ENCODE results near the gene GALNT10. TPM values are rescaled to one million over a fixed set of nuclear protein-coding genes. Genes with fewer than 3 reads are reported as not detected.

Gene GALNT10
- polyA plus RNA-seq, 3 donors, result 25.9 to 29.1 (median 27.5) TPM

DNA sequence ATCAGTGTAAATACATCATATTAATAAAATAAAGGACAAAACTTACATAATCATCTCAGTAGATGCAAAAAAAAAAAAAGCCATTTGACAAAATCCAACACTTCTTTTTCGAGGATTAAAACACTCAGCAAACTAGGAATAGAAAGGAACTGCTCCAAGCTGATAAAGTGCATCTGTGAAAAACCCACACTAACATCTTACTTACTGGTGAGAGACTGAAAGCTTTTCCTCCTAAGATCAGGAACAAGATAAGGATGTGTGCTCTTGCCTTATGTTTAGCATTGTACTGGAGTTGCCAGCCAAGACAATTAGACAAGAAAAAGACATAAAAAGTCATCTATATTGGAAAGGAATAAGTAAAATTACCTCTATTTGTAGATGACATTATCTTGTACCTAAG lies 135.0 kb downstream of the GALNT10 start:
- no peak for DNase-seq (ENCODE audit: extremely low read depth in 1 of 11, low read depth in 9 of 11, low spot score in 4 of 11)

DNA sequence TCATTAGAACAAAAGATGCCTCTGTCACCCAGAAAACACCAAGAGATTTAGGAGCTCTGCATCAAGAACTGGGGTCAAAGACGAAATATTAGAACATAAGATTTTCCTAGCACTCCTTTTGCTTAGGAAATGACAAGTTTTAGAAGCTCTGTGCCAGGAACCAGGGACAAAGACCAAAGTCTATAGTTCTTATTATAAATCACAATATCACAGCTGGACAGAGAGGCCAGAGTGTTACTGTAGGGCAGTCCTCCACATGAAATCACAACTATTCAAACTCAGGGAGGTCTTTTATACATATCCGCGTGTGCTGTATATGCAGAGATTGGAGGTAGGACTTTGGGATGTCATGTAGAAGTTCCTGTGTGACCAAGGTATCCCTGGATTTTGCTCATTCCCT lies 138.5 kb downstream of the GALNT10 start:
- DNase-seq (ENCODE audit: extremely low read depth in 1 of 11, low read depth in 9 of 11, low spot score in 4 of 11), result no peak

DNA sequence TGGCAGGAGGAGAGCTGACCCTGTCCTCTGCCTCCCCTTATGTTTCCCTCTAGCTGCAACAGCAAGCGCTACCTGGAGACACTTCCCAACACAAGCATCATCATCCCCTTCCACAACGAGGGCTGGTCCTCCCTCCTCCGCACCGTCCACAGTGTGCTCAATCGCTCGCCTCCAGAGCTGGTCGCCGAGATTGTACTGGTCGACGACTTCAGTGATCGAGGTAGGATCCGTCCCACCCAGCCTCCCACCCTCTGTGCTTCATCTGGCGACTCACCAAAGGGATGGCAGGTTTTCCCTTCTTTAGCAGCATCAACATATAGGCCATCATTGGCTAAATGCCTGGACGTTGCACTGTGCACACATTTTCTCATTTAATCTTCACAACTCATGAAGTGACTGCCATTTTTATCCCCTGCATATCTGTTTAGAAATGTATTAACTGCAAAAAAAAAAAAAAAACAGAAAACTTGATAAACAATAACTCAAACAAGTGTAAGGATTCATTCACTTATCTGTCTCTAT lies 139.0 kb downstream of the GALNT10 start:
- DNase-seq (ENCODE audit: extremely low read depth in 1 of 11, low read depth in 9 of 11, low spot score in 4 of 11), result no peak

DNA sequence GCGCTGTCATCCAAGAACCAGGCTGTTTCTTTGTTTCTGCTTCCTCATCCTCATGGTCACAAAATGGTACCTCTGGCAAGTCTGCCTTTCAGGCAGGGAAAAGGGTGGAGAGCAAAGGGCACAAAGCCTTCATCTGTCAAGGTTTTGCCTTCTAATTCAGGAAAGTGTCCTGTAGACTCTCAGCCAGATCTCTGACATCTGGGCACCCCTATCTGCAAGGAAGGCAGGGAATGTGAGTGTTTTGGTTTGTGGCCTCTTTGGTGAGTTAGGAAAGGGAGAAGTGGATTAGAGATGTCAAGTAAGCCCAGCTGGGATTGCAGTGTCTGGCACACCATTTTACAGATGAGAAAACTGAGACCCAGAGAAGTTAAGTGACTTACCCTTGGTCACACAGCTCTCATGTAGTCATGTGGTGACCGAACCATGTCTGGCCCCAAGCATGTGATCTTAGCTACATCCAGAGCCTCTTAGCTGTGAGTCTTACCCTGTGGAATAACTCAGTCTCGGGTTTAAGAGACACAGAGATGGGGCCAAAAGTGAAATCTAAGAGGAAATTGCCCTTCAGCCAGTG lies 139.6 kb downstream of the GALNT10 start:
- no peak for DNase-seq (ENCODE audit: extremely low read depth in 1 of 11, low read depth in 9 of 11, low spot score in 4 of 11)

DNA sequence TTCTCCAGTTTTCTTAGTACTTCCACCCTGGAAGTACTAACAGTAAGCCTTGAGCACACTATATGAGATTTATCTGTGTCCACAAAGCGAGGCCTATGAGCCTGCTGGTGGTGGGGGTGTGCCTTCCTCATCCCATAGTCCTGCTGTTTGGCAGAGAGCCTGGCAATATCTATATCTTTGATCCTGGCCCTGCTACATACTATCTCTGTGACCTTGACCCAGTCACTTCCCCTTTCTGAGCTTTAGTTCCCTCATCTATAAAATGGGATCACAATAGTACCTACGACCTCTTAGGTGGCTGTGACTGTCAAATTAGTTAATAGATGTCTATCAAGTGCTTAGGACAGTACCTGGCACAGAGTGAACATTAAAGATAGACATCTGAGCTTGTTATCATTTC lies 140.7 kb downstream of the GALNT10 start:
- DNase-seq (ENCODE audit: extremely low read depth in 1 of 11, low read depth in 9 of 11, low spot score in 4 of 11), result no peak

DNA sequence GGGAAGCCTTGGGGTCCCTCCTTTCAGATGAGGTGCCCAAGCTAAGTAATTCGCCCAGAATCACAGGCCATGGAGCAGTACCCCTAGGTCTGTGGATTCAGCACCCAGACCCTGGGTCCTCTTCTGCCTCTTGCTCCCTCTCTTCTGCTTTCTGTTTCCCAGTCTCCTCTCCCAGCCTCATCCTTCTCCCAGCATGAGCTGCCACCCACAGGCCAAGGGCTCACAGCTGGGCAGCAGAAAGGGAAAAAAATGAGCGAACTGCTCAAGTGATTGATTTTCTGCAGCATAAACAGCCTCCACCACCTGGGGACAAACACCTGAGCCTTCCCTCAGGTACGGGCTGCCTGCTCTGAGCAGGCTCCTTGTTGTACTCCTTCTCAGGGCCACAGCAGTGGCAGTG lies 141.4 kb downstream of the GALNT10 start:
- DNase-seq (ENCODE audit: extremely low read depth in 1 of 11, low read depth in 9 of 11, low spot score in 4 of 11), result no peak

DNA sequence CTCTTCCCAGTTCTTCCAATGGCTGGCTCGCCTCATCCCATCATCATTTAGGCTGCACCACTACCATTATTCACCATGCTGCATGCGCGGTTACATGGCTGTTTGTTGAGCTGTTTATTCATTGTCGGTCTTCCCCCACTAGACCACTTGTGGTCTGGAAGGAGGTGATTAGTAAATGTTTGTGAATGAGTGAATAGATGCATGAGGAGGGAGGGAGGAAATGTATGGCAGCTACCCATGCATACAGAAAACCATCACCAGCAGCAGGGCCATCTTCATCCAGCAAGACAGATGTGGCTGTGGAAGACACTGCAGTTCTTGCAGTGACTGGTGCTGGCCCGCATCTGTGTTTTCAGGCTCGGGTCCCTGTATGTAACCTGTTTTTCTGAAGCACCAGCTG lies 141.9 kb downstream of the GALNT10 start:
- DNase-seq (ENCODE audit: extremely low read depth in 1 of 11, low read depth in 9 of 11, low spot score in 4 of 11), result no peak

DNA sequence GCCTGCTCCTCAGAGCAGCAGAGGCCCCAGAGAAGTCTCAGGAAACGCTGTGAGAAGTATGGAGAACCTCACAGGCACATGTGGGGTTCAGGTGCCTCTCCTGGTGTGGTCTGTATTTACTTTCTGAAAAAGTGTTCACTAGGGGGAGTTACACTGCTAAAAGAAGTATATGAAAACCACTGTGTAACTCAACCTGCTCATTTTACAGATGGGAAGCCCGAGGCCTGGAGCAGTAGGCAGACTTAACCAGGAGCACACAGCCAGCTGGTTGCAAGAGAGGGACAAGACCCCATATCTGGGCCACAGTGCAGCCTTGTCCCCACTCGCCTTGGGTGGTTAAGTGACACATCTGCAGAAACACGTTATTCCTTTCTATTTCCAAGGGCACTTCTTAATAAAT lies 142.5 kb downstream of the GALNT10 start:
- no peak for DNase-seq (ENCODE audit: extremely low read depth in 1 of 11, low read depth in 9 of 11, low spot score in 4 of 11)

DNA sequence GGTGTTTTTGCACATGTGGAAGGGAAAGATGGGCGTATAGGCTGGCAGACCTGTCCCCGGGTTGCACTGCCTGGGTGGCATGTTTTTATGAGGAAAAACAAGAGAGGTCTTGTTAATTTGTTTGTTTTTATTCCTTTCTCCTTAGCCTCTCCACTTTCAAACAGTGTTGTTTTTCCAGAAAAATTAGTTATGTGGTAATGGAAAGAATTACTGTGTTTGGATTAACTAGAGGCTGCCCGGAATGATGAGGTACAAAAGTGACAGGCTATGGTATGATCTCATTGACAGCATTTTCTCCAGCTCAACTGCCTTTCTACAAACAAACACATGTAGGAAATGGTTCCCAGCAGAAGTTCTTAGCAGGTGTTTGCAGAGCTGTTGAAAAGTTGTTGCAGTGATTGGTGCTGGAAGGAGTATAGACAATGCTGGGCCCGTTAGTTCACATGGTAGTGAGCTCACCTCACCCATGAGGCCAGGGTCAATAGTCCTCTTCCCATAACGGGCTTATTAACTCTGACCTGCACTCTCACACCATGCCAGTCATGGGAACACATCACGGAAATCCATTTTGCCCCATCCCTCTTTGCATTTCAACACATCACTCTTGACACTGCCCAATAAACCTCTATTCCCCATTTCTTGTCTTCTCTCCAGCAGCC lies 144.0 kb downstream of the GALNT10 start:
- no peak for DNase-seq (ENCODE audit: extremely low read depth in 1 of 11, low read depth in 9 of 11, low spot score in 4 of 11)

DNA sequence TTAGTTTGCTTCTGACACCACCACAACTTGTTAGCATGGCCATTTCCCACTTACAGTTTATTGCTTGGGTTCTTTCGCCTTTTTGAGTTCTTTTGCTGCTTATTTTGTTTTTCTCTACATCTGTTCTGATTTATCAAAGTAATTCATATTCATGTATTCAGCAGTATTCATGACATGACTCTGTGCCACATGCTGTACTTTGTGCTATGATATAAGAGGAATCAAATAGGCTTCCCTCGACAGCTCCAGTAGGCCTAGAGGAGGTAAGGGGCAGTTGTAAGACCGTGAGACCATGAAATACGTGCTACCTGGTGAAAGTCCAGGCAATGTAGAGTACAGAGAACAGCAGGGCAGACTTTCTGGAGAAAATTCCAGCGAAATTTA lies 144.5 kb downstream of the GALNT10 start:
- no peak for DNase-seq (ENCODE audit: extremely low read depth in 1 of 11, low read depth in 9 of 11, low spot score in 4 of 11)

DNA sequence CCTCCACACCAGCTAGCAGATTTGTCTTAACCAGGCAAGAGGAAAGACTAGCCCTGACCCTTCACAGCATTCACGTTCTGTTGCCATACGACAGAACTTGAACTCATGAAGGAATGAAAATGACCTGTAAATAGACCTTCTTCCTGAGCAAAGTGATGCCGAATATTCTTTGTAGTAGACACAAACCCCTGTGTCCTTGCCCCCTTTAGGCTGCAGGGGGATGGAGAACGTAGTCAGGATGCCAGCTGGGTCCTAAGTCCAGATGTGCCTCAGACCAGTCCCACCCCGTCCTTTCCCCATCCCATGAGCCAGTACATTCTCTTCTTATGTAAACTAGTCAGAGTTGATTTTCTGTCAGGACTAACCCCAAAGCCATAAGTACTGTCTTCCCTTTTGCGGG lies 151.1 kb downstream of the GALNT10 start:
- no peak for DNase-seq (ENCODE audit: extremely low read depth in 1 of 11, low read depth in 9 of 11, low spot score in 4 of 11)

DNA sequence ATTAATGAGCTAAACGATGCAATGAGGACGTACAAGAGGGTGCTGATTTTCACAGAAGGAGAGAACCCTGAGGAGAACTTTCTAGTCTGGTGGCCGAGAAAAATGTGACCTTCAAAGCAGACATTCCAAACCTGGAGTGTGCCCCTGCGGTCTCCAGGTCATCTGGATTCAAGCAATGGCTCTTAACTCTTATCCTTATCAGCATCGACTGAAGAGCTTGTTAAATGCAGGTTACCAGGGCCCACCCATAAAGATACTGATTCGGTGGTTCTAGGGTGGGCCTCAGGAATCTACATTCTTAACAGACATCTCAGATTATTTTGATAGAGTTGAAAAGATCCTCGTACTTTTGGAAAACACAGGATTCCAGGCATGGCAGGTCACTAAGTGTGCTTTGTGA lies 151.7 kb downstream of the GALNT10 start:
- DNase-seq (ENCODE audit: extremely low read depth in 1 of 11, low read depth in 9 of 11, low spot score in 4 of 11), result no peak

DNA sequence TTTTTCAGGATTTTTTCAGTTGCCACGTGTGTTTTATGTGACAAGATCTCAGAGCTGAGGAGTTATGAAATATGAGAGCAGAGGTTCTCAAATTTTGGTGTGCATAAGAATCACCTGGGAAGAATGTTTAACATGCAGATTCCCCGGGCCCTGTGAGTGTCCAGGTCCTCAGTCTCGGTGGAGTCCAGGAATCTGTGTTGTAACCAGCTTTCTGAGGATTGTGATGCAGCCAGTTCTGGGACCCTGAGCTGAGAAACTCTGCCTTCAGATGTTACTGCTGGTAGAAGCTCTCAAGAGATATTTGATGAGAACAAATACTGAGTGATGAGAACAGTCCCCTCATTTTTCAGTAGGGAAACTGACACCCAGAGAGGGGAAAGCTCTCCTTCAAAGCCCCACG lies 152.4 kb downstream of the GALNT10 start:
- DNase-seq (ENCODE audit: extremely low read depth in 1 of 11, low read depth in 9 of 11, low spot score in 4 of 11), result no peak

DNA sequence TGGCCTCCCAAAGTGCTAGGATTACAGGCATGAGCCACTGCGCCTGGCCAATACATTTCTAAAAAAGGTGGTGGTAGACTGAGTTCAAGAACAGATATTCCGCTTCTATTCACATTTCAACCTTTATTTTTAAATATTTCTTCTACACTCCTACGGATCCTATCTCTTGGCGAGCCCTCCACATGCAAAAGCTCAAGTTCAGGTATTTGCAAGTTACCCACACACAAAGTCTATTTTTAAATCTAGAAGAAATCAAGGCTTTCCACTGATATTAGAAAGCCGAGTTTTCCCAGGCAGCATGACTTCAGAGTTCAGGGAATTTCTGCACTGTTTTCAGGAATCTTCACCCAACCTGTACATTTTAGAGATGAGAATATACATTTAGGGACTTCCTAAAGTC lies 153.9 kb downstream of the GALNT10 start:
- DNase-seq (ENCODE audit: extremely low read depth in 1 of 11, low read depth in 9 of 11, low spot score in 4 of 11), result no peak

DNA sequence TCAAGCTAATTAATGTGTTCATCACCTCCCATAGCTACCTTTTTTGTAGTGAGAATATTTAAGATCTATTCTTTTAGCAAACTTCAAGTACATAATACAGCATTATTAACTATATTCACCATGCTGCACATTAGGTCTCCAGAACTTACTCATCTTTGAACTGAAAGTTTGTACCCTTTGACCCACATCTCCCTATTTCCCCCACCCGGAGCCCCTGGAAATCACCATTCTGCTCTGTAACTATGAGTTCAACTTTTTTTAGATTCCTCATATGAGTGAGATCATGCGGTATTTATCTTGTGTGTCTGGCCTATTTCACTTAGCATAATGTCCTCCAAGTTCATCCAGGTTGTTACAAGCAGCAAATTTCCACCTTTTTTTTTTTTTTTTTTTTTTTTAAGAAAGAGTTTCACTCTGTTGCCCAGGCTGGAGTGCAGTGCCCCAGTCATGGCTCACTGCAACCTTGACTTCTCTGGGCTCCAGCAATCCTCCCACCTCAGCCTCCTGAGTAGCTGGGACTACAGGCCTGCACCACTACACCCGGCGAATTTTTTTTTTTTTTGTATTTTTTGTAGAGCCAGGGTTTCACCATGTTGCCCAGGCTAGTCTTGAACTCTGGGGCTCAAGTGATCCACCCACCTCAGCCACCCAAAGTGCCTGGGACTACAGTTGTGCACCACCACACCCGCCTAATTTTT lies 154.9 kb downstream of the GALNT10 start:
- no peak for DNase-seq (ENCODE audit: extremely low read depth in 1 of 11, low read depth in 9 of 11, low spot score in 4 of 11)

DNA sequence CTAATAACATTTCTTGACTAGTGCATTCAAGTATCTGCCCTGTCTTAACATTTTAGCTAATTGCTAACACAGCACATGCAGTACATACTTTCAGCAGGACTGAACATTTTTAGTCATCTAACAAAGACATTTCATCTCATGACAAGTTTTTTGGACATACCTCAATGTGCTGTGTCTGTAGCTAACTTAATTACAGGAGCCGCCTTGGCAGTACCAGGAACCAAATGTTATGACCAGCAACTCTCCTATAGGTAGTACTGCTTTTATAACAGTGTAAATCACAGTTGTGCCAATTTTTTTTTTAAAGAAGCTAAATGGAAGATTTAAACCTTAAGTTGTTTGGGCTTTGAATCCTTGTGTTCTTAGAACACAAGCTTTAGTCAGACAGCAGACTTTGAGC lies 155.9 kb downstream of the GALNT10 start:
- DNase-seq (ENCODE audit: extremely low read depth in 1 of 11, low read depth in 9 of 11, low spot score in 4 of 11), result no peak

DNA sequence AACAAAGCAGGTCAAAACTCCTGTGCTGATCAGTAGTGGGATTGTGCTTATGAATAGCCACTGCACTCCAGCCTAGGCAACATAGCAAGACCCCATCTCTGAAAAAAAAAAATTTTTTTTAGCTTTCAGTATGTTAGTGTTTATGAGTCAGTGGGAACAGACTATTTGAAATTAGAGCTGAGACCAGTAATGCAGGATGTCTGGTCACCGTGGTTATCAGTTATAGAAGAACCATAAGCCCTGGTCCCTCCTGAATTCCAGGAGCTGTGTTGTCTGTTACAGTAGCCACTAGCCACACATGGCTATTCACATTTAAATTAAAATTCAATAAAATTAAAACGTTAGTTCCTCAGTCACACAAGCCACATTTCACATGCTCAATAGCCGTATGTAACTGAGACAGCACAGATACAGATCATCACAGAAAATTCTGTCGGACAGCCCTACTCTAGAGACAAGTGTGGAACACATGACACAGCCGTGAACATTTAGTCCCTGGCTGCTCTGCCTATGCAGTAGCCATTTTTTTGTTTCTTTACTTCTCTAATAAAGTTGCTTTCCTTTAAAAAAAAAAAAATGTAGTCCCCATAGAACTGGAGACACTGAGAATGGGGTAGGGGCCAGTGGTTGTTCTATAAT lies 159.2 kb downstream of the GALNT10 start:
- no peak for DNase-seq (ENCODE audit: extremely low read depth in 1 of 11, low read depth in 9 of 11, low spot score in 4 of 11)

DNA sequence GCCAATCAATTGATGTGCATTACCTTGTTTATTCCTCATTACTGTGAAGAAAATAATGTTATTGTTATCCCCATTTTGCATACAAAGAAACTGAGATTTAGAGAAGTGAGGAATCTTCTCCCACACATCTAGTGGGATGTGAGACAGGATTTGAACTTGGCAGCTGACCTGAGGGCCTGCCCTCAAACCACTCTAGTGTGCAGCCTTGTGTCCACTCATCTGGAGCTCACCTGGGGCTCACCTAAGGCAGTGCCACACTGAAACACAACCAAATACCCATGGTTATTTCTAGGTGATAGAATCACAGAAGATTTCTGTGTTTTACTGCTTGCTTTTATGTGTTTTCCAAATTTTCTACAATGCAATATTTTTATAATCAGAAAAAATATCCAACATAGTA lies 160.6 kb downstream of the GALNT10 start:
- no peak for DNase-seq (ENCODE audit: extremely low read depth in 1 of 11, low read depth in 9 of 11, low spot score in 4 of 11)

DNA sequence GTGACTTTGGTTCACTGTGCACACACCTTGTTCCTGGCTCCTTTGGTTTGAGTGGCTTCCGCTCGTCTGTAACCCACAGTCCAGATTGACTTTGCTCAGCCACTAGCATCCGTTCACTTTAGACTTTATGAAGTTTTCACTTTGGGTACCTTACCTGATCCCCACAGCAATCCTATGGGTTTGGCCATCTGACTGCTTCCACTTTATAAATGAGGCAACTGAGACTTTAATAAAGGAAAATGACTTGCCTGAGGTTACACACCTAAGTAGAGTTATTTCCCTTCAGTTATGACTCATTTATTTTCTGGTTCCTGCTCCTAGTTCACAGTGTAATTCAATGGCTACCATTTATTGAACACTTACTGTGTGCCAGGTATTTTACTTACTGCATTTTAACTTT lies 161.0 kb downstream of the GALNT10 start:
- no peak for DNase-seq (ENCODE audit: extremely low read depth in 1 of 11, low read depth in 9 of 11, low spot score in 4 of 11)

DNA sequence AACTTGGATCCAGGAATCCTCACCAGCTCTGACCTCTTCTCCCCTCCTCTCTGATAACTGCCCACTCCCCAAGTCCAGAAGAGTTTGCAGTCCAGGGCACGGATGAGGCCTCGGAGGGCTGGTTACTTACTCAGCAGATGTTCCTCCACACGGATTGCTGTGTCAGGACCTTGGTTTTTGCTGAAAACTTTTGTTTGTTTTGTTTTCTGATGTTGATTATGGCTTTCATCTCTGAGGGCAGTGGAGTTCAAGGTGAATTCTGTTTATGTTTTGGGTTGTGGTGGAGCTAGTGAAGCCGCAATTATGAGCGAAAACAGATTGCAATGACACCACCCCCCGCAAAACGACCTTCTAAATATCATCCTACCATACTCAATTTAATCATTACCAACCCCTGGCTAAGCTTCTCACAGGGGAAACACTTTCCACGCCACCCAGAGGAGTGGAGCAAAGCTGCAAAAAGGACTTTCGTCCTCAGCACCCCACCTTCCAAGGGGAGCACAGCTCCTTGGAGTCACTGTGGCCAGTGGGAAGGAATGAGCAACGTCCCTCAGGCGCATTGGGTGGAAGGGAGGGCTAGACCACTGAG lies 162.5 kb downstream of the GALNT10 start:
- DNase-seq (ENCODE audit: extremely low read depth in 1 of 11, low read depth in 9 of 11, low spot score in 4 of 11), result no peak
